Type B pancreatic cell (in vitro differentiated cells): ENCODE data around the gene ATG12. TPM values are rescaled to one million over a fixed set of nuclear protein-coding genes. Genes with fewer than 3 reads are reported as not detected.

Experiments used
- DNase-seq: peaks from one replicate; pipeline ENCODE4 v3.0.0; 2021; ENCODE audit warnings: mixed read lengths; ENCODE audit not compliant: unreplicated experiment; ENCODE audit errors: extremely low spot score
- H3K27ac Mint-ChIP-seq: 2 replicates; pipeline ENCODE4 v1.8.0; 2021; ENCODE audit warnings: mild to moderate bottlenecking, mixed read lengths
- H3K27me3 Mint-ChIP-seq: 2 replicates; pipeline ENCODE4 v1.8.0; 2021; ENCODE audit warnings: mixed read lengths
- H3K36me3 Mint-ChIP-seq: 2 replicates; pipeline ENCODE4 v1.8.0; 2021; ENCODE audit warnings: mixed read lengths
- H3K4me1 Mint-ChIP-seq: one replicate; pipeline ENCODE4 v1.8.0; 2021; ENCODE audit warnings: mixed read lengths; ENCODE audit not compliant: unreplicated experiment
- H3K4me3 Mint-ChIP-seq: 2 replicates; pipeline ENCODE4 v1.8.0; 2021; ENCODE audit warnings: mild to moderate bottlenecking, mixed read lengths
- H3K9me3 Mint-ChIP-seq: 2 replicates; pipeline ENCODE4 v1.8.0; 2021; ENCODE audit warnings: mixed read lengths
- total RNA-seq: library from RNA; stranded (reverse); gene quantifications from 2 replicates; pipeline ENCODE4 v1.2.1, GENCODE V29; 2021; ENCODE audit warnings: low replicate concordance
- TF ChIP-seq, protein P1 (sequence below): fragments of 200-600 bp; sonication (generic); conservative IDR thresholded peaks from 2 replicates; pipeline ENCODE4 v1.5.0; 2021; ENCODE audit warnings: antibody characterized with exemption, mild to moderate bottlenecking

Gene ATG12
- total RNA-seq, 1 donor from 2014 or later = 45.9 TPM

DNA sequence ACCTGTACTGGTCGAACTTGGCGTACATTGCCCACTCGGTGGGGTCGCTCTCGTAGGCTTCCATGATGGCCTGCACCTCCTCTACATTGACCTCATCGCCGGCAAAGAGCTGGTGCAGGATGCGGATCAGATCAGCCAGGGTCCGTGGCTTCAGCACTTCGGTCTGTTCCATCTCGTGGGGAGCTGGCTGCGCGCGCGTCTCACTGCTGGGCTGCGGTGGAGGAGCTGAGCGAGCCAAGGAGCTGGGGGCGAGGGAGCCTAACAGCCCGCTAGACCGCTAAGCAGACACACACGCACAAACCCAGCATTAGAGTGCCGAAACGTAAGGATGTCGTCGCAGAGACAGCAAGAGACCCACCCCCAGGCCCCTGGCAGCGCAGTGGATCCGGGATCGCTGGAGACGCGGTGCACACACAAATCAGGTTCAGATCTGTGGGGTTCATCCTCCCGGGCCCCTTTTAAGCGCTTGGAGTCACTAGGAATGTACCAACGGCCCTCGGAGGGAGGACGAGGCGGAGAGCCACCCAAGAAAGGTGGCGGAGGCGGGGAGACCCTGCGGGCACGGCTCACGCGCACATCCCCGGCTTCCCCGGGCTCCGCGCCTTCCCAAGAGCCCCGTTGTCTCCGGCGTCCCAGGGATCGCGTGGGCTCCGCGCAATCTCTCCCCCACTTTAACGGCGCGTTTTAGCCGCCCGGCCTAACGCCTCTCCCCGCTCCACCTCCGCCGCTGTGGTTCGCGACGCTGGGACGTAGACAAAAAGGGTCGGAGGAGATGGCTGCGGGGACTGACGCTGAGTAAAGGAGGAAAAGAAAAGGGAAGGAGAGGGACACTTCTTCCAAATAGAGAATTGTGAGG, 24.9 kb downstream of the ATG12 start, which contains the start of gene CDO1:
CDO1 (minus strand) TSS at position 434 of the 856 bp plus-strand sequence; CDS start at position 172, 262 bp downstream.
- Mint-ChIP-seq H3K36me3 (peaks cover 15% of the 10 kb centered on the region), H3K4me1 (peaks cover 19% of the 10 kb centered on the region), H3K9me3 (no peaks in the 10 kb centered on the region), H3K4me3 (peak within 1 kb of the TSS; percentile 96), H3K27ac (peak within 1 kb of the TSS; percentile 87), H3K27me3 (peaks cover 41% of the 10 kb centered on the region)
- peak; percentile 75 for DNase-seq
- TF ChIP-seq, protein P1, sequence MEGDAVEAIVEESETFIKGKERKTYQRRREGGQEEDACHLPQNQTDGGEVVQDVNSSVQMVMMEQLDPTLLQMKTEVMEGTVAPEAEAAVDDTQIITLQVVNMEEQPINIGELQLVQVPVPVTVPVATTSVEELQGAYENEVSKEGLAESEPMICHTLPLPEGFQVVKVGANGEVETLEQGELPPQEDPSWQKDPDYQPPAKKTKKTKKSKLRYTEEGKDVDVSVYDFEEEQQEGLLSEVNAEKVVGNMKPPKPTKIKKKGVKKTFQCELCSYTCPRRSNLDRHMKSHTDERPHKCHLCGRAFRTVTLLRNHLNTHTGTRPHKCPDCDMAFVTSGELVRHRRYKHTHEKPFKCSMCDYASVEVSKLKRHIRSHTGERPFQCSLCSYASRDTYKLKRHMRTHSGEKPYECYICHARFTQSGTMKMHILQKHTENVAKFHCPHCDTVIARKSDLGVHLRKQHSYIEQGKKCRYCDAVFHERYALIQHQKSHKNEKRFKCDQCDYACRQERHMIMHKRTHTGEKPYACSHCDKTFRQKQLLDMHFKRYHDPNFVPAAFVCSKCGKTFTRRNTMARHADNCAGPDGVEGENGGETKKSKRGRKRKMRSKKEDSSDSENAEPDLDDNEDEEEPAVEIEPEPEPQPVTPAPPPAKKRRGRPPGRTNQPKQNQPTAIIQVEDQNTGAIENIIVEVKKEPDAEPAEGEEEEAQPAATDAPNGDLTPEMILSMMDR = no peak

DNA sequence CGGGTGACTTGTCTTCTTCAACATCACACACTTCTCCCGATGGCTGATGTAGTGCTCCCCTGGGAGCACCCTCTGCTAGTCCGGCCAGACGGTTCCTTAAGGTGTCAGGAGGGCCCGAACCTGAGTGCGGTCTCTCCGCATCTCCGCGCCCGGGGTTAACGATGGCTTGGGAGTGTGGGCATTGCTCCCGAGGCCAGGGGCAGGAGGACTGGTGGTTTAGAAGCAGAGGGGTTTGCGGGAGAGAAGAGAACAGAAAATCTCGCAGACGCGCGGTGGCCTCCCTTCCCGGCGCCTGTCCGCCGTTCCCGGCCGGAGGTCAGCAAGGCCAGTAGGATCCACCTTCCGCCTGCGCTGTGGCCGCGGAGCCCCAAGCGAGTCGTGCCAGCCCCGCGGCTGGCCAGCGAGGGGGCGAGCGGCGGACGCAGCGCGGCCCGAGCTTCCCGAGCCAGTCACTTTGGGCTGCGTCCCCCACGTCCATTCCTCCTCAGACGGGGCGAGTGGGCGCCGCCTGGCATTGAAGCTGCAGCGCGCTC, 25.6 kb downstream of the ATG12 start:
- DNase-seq = no peak
- peak overlapping the region; percentile 96 for H3K4me3 Mint-ChIP-seq
- peaks cover 41% of the 10 kb centered on the region for H3K27me3 Mint-ChIP-seq
- TF ChIP-seq, protein P1 = peak; percentile 40
- H3K4me1 Mint-ChIP-seq = peaks cover 19% of the 10 kb centered on the region
- H3K36me3 Mint-ChIP-seq = peaks cover 15% of the 10 kb centered on the region
- no peak overlapping the region for H3K27ac Mint-ChIP-seq
- no peaks in the 10 kb centered on the region for H3K9me3 Mint-ChIP-seq

DNA sequence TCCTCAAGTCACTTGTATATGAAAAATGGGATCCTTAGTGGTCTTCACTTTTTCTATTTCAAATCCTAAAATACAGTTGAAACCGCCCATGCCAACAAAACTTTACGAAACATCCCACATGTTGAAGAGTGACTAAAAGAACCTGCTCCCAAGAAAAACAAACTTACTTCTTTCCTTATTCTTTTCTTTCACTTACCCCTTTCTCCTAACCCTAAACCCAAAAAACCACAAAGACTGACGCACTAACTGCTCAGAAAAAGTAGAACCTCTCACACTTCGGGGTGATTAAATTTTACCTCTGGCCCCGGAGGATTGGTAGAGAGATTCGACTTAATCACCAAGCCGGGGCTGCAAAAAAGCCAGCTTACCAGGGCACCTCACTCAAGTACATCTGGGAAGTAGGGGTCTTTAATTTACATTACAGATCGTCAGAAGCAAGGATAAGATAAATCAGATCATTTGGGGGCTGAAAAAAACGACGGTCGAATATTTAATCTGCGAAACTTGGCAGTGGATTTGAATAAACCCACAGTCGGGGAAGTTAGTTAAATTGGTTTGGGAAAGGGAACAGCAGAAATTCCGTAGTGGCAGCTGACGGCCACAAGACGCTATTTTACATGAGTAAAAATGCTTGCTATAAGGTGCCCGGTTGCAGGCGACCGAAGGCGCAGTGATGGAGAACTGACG, 26.2 kb downstream of the ATG12 start:
- TF ChIP-seq, protein P1 = peak; percentile 54
- DNase-seq = no peak
- H3K9me3 Mint-ChIP-seq = no peaks in the 10 kb centered on the region

DNA sequence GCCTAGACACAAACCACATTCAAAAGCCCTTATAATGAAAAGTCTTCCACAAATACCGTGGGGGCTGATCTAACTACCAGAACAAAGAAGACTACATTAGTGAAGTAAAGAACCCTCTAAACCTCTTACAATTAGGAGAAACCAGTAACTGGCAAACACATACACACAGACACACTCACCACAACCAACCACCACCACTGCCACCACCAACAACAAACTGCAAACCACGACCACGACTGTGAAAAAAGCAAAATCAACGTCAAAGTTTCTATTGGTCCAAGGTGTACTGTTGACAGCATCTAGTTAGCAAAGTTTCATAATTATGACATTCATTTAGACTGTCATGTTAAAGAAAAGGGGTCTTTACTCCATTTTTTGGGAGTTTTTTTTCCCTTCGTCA, 27.6 kb downstream of the ATG12 start:
- peaks cover 31% of the 10 kb centered on the region for H3K27me3 Mint-ChIP-seq
- H3K36me3 Mint-ChIP-seq = peaks cover 20% of the 10 kb centered on the region
- TF ChIP-seq, protein P1 = no peak
- H3K27ac Mint-ChIP-seq = no peak overlapping the region
- H3K4me1 Mint-ChIP-seq = peaks cover 19% of the 10 kb centered on the region
- peak overlapping the region; percentile 69 for H3K4me3 Mint-ChIP-seq
- no peaks in the 10 kb centered on the region for H3K9me3 Mint-ChIP-seq
- no peak for DNase-seq

More for the DNA sequence above, 26.2 kb downstream of the ATG12 start:
- Mint-ChIP-seq H3K4me1 (peaks cover 19% of the 10 kb centered on the region), H3K36me3 (peaks cover 15% of the 10 kb centered on the region), H3K27ac (no peak overlapping the region), H3K27me3 (peaks cover 37% of the 10 kb centered on the region), H3K4me3 (peak overlapping the region; percentile 86)

DNA sequence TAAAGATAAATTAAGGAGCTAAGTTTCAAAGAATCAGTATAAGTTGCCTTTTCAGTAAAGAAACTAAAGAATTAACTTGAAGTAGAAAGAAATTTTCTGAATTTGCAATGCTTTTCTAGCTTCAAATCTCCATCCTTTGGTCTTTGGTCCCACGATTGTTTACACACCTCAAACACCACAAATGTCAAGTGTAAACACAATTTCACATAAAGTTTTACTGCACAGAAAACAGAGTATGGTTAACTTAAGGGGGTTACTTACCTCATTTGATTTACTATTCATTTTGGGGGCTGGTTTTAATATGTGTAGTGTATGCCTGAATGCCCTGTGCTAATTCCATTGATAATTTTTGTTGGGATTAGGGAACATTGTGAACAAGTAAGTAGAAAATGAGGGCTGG, 29.0 kb downstream of the ATG12 start:
- Mint-ChIP-seq H3K27me3 (peaks cover 29% of the 10 kb centered on the region), H3K36me3 (peaks cover 24% of the 10 kb centered on the region), H3K9me3 (peaks cover 2% of the 10 kb centered on the region), H3K27ac (no peak overlapping the region), H3K4me3 (no peak overlapping the region), H3K4me1 (peaks cover 19% of the 10 kb centered on the region)
- TF ChIP-seq, protein P1 = no peak
- no peak for DNase-seq
